Right ventricle myocardium inferior (tissue), 1 donor: ENCODE data around the gene CACNA1H. TPM values are rescaled to one million over a fixed set of nuclear protein-coding genes. Genes with fewer than 3 reads are reported as not detected.
A peak's percentile ranks its signal among the peaks of the same experiment; 100 is the strongest.
"Not testable (repeated sequence)": the region's sequence is repeated elsewhere in the genome, so short reads cannot be mapped to it uniquely, and the experiment has no call there.

Experiments used
- ATAC-seq: fragments of 200-7000 bp; cut with Tn5 transposase; one replicate; pipeline ENCODE4 v1.9.1; 2020; ENCODE audit warnings: mild to moderate bottlenecking, moderate library complexity
- DNase-seq: peaks from one replicate; pipeline ENCODE4 v3.0.0; 2021; ENCODE audit errors: missing footprints
- intact Hi-C: fragments of 100-400 bp; cut with DNase I; formaldehyde crosslinking; loops from one replicate; pipeline ENCODE4 v1.11.0; 2022
- total RNA-seq: library from RNA; stranded (reverse); fragmentation: NEBNext Ultra II Directional; extraction: Animal tissue kit (Norgen Biotek cat#: 25700); gene quantifications from one replicate; pipeline ENCODE4 v1.2.1, GENCODE V29; 2021
- donor health status: DM: no; HTN: yes; CAD: no; lungs with severe emphysema.

Gene CACNA1H
- total RNA-seq, 1 donor from 2014 or later = 6.0 TPM

DNA sequence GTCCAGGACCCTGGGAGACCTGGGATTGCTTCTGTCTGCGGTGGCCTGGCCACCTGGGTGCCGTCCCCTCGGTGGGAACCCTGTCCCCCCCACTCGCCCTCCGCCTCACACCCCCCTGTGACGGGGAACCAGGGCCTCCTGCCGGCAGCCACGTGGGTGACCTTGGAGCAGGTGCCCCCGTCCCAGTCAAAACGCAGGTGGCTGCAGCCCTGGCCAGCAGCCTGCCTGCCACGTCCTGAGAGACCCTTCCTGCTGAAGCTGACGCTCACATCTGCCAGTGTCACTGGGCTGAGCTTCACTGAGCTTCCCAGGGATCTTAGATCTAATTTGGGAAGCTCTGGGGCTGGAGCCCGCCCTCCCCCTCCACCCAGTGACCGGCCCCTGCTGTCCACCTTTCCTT lies 73.8 kb downstream of the CACNA1H start:
- intact Hi-C loops, ATAC-seq: not testable (repeated sequence)
- peak; percentile 11 for DNase-seq

DNA sequence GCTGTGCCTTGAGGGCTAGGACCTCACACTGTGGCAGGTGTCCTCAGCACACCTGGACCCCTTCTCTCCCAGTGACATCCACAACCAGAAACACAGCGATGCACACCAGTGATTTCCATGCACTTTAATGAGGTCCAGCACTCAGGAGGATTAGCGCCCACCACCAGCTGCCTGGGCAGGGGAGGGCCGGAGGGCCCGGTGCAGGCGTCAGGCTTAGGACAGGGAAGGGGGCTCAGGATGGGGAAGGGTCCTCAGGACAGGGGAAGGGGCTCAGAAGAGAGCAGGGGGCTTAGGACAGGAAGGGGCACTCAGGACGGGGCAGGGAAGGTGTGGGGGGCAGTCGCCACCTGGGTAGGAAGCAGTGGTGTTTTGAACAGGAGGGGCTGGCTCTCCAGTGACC lies 75.3 kb downstream of the CACNA1H start:
- ATAC-seq, intact Hi-C loops: not testable (repeated sequence)
- DNase-seq = peak; percentile 9

DNA sequence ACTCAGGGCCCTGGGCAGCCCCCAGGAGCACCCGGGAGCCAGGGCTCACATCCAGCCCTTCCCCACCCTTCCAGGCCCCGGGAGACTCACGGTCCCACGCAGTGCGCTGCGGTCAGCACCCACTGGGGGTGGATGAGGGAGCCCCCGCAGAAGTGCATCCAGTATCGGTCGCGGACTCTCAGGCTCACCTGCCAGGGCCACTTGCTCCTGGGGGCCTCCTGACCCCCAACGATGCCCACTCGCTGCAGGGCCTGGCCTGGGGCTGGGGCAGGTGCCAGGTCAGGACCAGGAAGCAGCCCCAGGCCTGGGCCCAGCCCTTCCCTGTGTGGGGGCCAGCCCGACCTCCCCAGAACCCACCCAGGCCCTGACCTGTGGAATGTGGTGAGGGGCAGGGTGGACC lies 76.6 kb downstream of the CACNA1H start:
- DNase-seq, ATAC-seq, intact Hi-C loops: not testable (repeated sequence)

DNA sequence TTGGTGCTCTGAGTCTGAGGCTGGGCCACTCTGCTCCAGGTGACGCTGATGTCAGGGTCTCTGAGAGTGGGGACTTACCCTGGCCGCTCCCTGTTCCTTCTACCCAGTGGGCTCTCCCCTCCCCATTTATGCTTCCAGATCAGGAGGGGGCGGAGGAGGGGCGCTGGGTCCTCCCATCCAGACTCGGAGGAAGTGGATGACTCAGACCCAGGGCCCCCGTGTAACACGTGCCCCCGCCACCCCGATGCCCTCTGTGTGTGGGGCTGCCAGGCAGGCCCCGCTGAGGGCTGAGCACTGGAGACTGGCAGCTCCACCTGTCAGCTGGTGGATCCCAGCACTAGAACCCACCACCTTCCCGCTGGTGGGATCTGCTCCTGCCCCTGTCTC lies 77.2 kb downstream of the CACNA1H start, which contains the start of gene TPSB2:
Gene TPSB2 (minus strand): TSS at position 101 of the 387 bp plus-strand sequence. CDS start 233 bp downstream, outside the sequence.
- intact Hi-C loops, ATAC-seq, DNase-seq: not testable (repeated sequence)

DNA sequence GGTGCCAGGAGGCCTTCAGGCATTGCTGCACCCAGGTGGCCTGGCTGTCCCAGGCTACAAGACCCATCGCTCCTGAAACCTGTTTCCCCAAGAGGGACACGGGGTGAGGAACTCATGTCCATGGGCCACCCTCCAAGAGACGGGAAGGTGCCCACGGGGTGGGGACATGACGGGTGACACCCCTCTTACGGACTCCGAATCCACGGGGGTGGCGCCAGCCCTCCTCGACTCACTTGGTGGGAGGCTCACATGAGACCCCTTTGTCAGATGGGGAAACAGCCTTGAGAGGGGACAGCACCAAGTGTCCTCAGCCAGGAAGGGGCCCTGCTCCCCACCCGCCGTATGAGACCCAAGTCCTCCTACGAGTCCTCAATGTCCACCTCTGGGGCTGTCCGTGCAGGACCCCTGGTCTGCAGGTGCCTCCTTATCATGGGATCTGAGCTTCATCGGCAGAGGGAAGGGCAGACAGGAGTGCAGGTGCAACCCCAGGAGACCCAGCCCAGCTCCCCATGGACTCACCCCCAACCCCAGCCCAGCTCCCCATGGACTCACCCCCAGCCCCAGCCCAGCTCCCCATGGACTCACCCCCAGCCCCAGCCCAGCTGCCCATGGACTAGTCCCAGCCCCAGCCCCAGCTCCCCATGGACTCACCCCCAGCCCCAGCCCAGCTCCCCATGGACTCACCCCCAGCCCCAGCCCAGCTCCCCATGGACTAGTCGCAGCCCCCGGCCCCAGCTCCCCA lies 77.7 kb downstream of the CACNA1H start:
- intact Hi-C loops, ATAC-seq: not testable (repeated sequence)
- peak; percentile 13 for DNase-seq

DNA sequence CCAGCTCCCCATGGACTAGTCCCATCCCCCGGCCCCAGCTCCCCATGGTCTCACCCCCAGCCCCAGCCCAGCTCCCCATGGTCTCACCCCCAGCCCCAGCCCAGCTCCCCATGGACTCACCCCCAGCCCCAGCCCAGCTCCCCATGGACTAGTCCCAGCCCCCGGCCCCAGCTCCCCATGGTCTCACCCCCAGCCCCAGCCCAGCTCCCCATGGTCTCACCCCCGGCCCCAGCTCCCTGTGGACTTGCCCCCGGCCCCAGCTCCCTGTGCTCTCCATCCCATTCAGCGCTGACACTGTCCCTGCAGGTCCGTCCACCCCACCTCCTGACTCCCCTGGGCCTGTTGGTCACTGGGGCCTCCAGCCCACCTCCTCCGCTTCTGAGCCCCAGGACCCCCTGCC lies 78.4 kb downstream of the CACNA1H start:
- DNase-seq = peak; percentile 26
- ATAC-seq, intact Hi-C loops: not testable (repeated sequence)

DNA sequence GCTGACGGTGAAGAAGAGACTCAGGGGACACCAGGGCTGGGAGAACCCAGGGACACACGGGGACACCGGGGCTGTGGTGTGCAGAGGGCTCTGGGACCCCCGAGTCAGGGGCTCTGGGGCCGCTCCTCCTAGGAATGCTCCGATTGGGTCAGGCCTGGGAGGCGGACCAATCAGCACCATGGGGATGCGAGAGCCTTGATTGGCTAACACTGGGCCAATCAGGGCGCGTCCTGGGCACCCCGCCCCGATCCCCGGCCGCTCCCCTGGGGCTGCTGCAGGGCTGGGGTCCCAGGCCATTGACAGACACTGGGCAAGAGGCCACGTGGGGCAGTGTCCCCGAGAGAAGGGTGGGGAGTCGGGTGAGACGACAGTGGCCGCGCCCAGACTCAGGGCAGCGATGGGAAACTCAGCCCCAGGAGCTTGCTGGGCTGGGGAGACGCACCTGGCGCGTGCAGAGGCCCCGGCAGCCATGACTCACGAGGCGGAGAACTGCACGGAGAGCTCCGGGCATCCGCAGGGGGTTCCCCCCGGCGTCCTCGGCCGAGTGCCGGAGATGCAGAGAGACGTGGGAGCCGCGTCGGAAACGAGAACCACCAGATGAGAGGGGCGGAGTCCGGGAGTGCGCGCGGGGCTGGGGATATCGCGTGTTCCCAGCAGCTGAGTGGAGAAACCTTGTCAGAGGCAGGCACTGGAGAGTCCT lies 79.3 kb downstream of the CACNA1H start:
- ATAC-seq = peak; percentile 27
- intact Hi-C loops, DNase-seq: not testable (repeated sequence)

DNA sequence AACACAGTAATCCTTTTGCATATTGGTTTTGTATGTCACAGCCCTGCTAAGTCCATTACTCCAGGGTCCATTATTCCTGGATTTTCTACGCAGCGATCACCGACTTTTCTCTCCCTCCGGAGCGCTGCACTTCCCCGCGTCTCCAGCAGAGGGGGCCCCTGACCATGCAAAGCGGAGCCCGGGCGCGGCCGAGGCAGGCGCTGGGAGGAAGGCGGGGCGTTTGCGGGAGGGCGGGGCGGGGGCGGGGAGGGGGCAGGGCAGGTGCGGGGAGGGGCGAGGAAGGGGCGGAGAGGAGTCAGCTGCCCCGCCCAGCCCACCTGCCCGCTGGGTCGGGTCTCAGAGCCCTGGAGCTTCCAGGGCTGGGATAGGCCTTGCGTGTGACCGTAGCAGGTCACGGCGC lies 83.8 kb downstream of the CACNA1H start:
- intact Hi-C loops, DNase-seq: not testable (repeated sequence)
- peak; percentile 59 for ATAC-seq

DNA sequence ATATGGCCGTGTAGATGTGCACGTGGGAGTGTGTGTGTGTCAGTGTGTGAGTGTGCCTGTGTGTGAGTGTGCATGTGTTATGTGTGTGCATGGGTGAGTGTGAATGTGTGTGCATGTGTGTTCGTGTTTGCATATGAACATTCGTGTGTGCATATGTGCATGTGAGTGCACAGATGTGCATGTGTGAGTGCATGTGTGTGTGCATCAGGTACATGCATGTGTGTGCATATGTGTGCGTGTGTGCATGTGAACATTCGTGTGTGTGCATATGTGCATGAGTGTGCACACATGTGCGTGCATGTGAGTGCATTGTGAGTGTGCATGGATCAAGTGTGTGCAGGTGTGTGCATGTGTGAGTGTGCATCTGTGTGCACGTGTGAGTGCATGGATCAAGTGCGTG lies 85.1 kb downstream of the CACNA1H start:
- ATAC-seq = no peak
- peak; percentile 18 for DNase-seq
- intact Hi-C loops = no loop called here

DNA sequence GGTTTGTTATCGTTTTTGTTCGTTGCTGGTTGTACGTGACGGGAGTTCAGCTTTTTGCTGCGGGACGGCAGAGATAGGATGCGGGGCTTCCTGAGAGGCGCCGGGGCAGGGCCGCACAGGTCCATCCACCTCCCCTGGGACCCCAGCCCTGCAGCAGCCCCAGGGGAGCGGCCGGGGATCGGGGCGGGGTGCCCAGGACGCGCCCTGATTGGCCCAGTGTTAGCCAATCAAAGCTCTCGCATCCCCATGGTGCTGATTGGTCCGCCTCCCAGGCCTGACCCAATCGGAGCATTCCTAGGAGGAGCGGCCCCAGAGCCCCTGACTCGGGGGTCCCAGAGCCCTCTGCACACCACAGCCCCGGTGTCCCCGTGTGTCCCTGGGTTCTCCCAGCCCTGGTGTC lies 86.0 kb downstream of the CACNA1H start:
- peak; percentile 4 for DNase-seq
- intact Hi-C loops, ATAC-seq: not testable (repeated sequence)

DNA sequence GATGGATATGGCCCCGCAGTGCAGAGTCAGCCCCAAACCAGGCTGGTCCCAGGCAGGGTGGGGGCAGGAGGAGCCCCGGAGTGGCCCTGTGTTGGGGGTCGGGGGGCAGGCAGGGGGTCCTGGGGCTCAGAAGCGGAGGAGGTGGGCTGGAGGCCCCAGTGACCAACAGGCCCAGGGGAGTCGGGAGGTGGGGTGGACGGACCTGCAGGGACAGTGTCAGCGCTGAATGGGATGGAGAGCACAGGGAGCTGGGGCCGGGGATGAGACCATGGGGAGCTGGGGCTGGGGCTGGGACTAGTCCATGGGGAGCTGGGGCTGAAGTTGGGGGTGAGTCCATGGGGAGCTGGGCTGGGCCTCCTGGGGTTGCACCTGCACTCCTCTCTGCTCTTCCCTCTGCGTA lies 86.7 kb downstream of the CACNA1H start:
- DNase-seq = peak; percentile 28
- ATAC-seq, intact Hi-C loops: not testable (repeated sequence)

DNA sequence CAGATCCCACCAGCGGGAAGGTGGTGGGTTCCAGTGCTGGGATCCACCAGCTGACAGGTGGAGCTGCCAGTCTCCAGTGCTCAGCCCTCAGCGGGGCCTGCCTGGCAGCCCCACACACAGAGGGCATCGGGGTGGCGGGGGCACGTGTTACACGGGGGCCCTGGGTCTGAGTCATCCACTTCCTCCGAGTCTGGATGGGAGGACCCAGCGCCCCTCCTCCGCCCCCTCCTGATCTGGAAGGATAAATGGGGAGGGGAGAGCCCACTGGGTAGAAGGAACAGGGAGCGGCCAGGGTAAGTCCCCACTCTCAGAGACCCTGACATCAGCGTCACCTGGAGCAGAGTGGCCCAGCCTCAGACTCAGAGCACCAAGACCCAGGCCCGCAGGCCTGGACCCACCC lies 87.5 kb downstream of the CACNA1H start, which contains the start of gene TPSAB1:
Gene TPSAB1 (plus strand): TSS at position 270 of the 400 bp plus-strand sequence. CDS start 234 bp downstream, outside the sequence.
- DNase-seq = peak; percentile 15
- intact Hi-C loops, ATAC-seq: not testable (repeated sequence)

DNA sequence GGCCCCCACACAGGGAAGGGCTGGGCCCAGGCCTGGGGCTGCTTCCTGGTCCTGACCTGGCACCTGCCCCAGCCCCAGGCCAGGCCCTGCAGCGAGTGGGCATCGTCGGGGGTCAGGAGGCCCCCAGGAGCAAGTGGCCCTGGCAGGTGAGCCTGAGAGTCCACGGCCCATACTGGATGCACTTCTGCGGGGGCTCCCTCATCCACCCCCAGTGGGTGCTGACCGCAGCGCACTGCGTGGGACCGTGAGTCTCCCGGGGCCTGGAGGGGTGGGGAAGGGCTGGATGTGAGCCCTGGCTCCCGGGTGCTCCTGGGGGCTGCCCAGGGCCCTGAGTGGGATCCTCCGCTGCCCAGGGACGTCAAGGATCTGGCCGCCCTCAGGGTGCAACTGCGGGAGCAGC lies 88.2 kb downstream of the CACNA1H start:
- ATAC-seq, intact Hi-C loops: not testable (repeated sequence)
- peak; percentile 14 for DNase-seq

DNA sequence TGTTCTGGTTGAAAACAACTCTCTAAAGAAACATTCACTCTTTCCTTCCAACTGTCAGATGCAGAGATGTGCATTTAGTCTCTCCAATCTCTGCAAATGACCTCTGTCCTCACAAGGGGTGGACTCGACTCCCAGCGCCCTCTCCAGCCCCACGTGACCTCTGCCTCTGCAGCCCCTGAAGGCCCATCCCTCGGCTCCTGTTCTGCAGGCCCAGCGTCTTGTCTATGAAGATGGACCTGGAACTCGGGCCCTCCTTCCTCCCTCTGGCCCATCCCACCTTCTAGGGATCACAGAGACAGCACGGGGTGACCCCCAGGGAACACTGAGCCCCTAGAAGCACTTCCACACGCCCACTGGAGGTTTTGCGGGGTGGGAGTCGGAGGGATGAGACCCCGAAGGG lies 90.5 kb downstream of the CACNA1H start:
- intact Hi-C loops, ATAC-seq: not testable (repeated sequence)
- peak; percentile 20 for DNase-seq

DNA sequence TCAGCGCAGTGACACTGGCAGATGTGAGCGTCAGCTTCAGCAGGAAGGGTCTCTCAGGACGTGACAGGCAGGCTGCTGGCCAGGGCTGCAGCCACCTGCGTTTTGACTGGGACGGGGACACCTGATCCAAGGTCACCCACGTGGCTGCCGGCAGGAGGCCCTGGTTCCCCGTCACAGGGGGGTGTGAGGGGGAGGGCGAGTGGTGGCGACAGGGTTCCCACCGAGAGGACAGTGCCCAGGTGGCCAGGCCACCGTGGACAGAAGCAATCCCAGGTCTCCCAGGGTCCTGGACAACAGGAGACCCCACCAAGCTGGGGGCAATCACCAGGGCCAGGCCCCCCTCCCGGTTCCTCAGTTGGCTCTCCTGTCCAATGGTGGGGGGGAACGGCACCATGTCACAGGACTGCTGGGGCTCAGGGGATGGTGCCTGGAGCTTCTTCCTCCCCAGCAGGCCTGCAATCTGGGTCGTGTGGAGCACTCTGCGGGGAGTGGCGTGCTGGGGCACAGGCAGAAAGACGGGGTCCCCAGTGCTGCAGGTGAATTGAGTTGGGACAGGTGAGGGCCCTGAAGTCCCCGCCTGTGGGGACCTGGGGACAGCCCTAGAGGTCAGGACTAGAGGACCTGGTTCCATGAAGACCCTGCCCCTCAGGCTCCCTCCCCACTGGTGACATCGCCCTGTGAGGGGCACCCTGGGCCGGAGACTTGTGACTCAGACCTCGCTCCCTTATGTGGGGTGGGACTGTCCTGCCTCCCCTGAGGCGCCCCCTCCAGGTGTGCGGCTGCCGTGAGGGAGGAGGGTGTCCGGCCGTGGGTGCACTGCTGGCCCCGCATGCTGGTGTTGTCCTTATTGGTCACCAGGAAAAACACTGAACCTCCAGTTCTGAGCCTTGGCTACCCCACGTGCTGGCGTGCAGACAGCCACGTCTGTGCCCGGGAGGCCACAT lies 91.3 kb downstream of the CACNA1H start:
- DNase-seq (peak; percentile 2), ATAC-seq (peak; percentile 34)
- intact Hi-C loops = not testable (repeated sequence)

DNA sequence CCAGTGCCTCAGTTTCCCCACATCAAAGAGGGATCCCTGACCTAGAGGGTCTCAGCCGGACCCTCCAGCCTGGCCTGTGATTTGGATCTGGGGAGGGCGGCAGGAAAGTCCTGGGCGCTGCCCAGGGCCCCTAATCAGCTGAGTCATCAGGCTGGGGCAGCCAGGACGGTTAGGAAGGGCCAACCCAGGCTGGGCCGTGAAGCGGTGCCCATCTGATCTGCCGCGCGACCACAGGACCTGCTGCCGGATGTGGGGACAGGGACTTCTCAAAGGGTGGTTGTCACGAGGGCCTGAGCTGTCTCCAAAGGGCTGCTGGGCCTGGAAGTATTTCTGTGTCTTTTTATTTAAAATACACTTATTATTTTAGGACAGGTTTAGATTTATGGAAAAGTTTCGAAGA lies 92.0 kb downstream of the CACNA1H start:
- DNase-seq (no peak), ATAC-seq (no peak)
- intact Hi-C loops = no loop called here

DNA sequence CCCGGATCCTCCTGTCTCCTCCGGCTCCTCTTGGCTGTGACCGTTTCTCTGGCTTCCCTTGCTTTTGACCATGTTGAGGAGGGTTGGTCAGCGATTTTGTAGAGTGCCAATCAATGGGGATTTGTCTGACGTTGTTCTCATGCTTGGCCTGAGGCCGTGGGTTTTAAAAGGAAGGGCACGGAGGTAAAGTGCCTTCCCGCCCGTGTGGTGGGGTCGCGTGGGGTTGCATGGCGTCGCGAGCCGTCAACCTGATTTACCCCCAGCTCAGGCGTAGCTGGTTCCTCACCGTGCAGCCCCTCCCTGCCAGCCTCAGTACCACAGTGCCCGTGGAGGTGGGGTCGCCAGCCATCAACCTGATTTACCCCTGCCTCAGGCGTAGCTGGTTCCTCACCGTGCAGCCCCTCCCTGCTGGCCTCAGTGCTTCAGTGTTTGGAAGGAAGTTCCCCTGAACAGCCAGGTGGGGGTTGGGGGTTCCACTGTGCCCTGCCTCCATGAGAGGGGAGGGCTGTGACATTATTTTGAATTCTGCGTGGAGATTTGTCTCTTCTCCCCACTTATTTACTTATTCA lies 92.6 kb downstream of the CACNA1H start:
- intact Hi-C loops = no loop called here
- DNase-seq (no peak), ATAC-seq (no peak)

DNA sequence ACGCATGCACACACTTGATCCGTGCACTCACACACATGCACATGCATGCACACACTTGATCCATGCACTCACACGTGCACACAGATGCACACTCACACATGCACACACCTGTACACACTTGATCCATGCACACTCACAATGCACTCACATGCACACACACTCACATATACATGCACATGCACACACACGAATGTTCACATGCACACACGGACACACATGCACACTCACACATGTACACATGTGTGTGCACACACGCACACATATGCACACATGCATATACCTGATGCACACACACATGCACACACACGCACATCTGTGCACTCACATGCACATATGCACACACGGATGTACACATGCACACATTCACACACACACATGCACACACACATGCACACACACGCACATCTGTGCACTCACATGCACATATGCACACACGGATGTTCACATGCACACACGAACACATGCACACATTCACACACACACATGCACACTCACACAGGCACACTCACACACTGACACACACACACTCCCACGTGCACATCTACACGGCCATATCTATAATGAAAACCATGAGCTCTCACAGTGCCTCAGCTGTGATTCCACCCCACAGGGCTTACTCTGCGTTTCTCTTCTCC lies 95.1 kb downstream of the CACNA1H start:
- DNase-seq, intact Hi-C loops, ATAC-seq: not testable (repeated sequence)
